Keratinocyte (primary cell): ENCODE measurements around the gene RGS8. TPM values are rescaled to one million over a fixed set of nuclear protein-coding genes. Genes with fewer than 3 reads are reported as not detected.

ENCODE experiments used
- DNase-seq: peaks from one replicate; pipeline ENCODE4 v3.0.0-alpha.2; 2011; ENCODE audit warnings: low read depth, missing footprints, low spot score
- FAIRE-seq: peaks from 2 replicates; lab custom pipeline; 2011; peaks lifted over from hg19 to GRCh38; lab: Jason Lieb, UNC
- H2AFZ ChIP-seq: 2 replicates; pipeline ENCODE4 v1.6.0; 2012; ENCODE audit warnings: low read length, control low read depth, inconsistent platforms; ENCODE audit not compliant: control insufficient read depth
- H3K27ac ChIP-seq: 2 replicates; pipeline ENCODE4 v1.5.1; 2011; ENCODE audit warnings: low read length; ENCODE audit not compliant: control insufficient read depth, insufficient read depth
- H3K27me3 ChIP-seq: 3 replicates; pipeline ENCODE4 v1.6.0; 2011; ENCODE audit warnings: low read length; ENCODE audit not compliant: control insufficient read depth, insufficient read depth; ENCODE audit errors: extremely low read depth
- H3K36me3 ChIP-seq, 2 experiments: 2 replicates in 1 of 2; 3 replicates in 1 of 2; pipeline ENCODE4 v1.5.1; 2011; ENCODE audit warnings: low read length in 2 of 2, mild to moderate bottlenecking in 1 of 2; ENCODE audit not compliant: control insufficient read depth in 2 of 2, insufficient read depth in 2 of 2; ENCODE audit errors: extremely low read depth in 1 of 2
- H3K4me1 ChIP-seq: 3 replicates; pipeline ENCODE4 v1.5.1; 2011; ENCODE audit warnings: low read length; ENCODE audit not compliant: control insufficient read depth, insufficient read depth; ENCODE audit errors: extremely low read depth
- H3K4me2 ChIP-seq: 3 replicates; pipeline ENCODE4 v1.6.0; 2011; ENCODE audit warnings: low read depth, low read length; ENCODE audit not compliant: control insufficient read depth, insufficient read depth; ENCODE audit errors: extremely low read depth
- H3K4me3 ChIP-seq, 3 experiments: fragments of 200-600 bp in 1 of 3; sonication (generic) in 1 of 3; 2 replicates in 2 of 3; 3 replicates in 1 of 3; pipeline ENCODE4 v1.5.1; 2011 to 2016; ENCODE audit warnings: low read length in 3 of 3, mild to moderate bottlenecking in 3 of 3, control low read depth in 2 of 3, inconsistent platforms in 1 of 3, low read depth in 1 of 3, mixed read lengths in 1 of 3, mixed run types in 1 of 3, moderate library complexity in 1 of 3; ENCODE audit not compliant: control insufficient read depth in 2 of 3, insufficient read depth in 2 of 3; ENCODE audit errors: extremely low read depth in 1 of 3
- H3K79me2 ChIP-seq: 2 replicates; pipeline ENCODE4 v1.6.0; 2012; ENCODE audit warnings: low read length; ENCODE audit not compliant: control insufficient read depth, insufficient read depth
- H3K9ac ChIP-seq: 3 replicates; pipeline ENCODE4 v1.6.0; 2011; ENCODE audit warnings: low read length; ENCODE audit not compliant: control insufficient read depth, insufficient read depth; ENCODE audit errors: extremely low read depth
- H3K9me1 ChIP-seq: 3 replicates; pipeline ENCODE4 v1.6.0; 2011; ENCODE audit warnings: low read length; ENCODE audit not compliant: control insufficient read depth, insufficient read depth; ENCODE audit errors: extremely low read depth
- H3K9me3 ChIP-seq: 2 replicates; pipeline ENCODE4 v1.5.1; 2012; ENCODE audit warnings: low read depth, low read length; ENCODE audit not compliant: control insufficient read depth
- H4K20me1 ChIP-seq: 3 replicates; pipeline ENCODE4 v1.6.0; 2011; ENCODE audit warnings: low read length; ENCODE audit not compliant: control insufficient read depth, insufficient read depth; ENCODE audit errors: extremely low read depth
- EZH2 ChIP-seq: IDR thresholded peaks from one replicate; pipeline ENCODE4 v1.6.1; 2012; ENCODE audit warnings: inconsistent platforms, mild to moderate bottlenecking, low read length, moderate library complexity
- dilution Hi-C: fragments of 300-500 bp; cut with MboI; formaldehyde crosslinking; loops from one replicate; pipeline ENCODE4 v1.7.0; 2020; ENCODE audit warnings: low sequenced_read_pairs; ENCODE audit not compliant: extremely low pct_ligation_motif_present
- polyA plus RNA-seq, 5 experiments: library from polyadenylated mRNA; depleted of rRNA in 3 of 5; stranded (reverse) in 3 of 5; stranded (forward) in 1 of 5; unstranded in 1 of 5; fragments of >200 nt; gene quantifications; 1 replicate in 1 of 5; 2 replicates in 3 of 5; 3 replicates in 1 of 5; pipeline versions ENCODE4 v1.2.1 to v1.2.3, GENCODE V29; 2011 to 2012; ENCODE audit warnings: missing spikeins in 2 of 5, low read depth in 1 of 5, low replicate concordance in 1 of 5
- TF ChIP-seq, protein P1 (sequence below), 3 experiments: IDR thresholded peaks in 1 of 3; conservative IDR thresholded peaks in 1 of 3; optimal IDR thresholded peaks in 1 of 3; 2 replicates in 2 of 3; 3 replicates in 1 of 3; pipeline versions ENCODE3 to v1.5.1; 2011; ENCODE audit warnings: low read length in 3 of 3, mild to moderate bottlenecking in 3 of 3, moderate library complexity in 2 of 3, control low read depth in 1 of 3, inconsistent platforms in 1 of 3; ENCODE audit not compliant: insufficient read depth in 2 of 3; ENCODE audit errors: extremely low read depth in 1 of 3

RGS8 gene
- polyA plus RNA-seq, 1 donor (not counting 4 experiments of a cell fraction or from before 2014, with no cell fraction given), result not detected

DNA sequence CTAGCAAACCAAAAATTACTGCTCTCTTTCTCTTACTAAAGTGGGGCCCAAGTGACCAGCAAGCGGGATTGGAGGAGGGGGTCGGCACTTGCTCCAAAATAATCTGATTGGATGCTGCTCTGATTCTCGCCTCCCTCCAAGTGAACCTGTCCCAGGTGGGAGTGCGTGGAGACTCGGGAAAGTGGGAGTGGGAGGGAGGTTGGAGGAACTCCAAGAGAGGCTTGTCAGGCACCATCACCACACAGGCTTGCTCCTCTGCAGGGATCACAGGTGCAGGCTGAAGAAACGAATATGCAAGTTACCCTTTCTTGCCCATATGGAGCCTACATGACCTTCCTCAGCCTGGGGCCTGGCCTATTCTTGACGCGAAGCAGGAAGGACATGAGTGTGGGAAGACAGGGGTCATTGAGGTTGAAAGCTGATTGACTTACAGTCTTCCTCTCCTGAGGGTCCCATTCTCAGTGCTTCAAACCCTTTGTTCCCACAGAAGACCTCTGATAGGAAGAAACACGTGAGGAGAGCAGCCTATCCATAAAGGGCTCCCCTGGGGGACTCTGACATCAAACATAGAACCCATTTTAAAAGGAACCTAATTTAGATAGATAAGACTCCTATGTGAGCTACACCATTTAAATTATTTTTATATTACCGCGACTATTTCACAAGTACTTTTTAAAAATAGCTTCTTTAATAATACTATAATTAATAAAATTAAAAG lies 14.2 kb downstream of the RGS8 start:
- TF ChIP-seq, protein P1, sequence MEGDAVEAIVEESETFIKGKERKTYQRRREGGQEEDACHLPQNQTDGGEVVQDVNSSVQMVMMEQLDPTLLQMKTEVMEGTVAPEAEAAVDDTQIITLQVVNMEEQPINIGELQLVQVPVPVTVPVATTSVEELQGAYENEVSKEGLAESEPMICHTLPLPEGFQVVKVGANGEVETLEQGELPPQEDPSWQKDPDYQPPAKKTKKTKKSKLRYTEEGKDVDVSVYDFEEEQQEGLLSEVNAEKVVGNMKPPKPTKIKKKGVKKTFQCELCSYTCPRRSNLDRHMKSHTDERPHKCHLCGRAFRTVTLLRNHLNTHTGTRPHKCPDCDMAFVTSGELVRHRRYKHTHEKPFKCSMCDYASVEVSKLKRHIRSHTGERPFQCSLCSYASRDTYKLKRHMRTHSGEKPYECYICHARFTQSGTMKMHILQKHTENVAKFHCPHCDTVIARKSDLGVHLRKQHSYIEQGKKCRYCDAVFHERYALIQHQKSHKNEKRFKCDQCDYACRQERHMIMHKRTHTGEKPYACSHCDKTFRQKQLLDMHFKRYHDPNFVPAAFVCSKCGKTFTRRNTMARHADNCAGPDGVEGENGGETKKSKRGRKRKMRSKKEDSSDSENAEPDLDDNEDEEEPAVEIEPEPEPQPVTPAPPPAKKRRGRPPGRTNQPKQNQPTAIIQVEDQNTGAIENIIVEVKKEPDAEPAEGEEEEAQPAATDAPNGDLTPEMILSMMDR (optimal IDR thresholded peaks at IDR 0.05 in 1 of 3, IDR thresholded peaks at IDR 0.05 in 1 of 3, conservative IDR thresholded peaks at IDR 0.05 in 1 of 3; ENCODE audit: extremely low read depth in 1 of 3, insufficient read depth in 2 of 3, low read length in 3 of 3), result no peak
- no peak for TF ChIP-seq EZH2
- Histone ChIP-seq H3K4me3 (no peak overlapping the region), H4K20me1 (no peaks in the 10 kb centered on the region), H3K9me1 (no peaks in the 10 kb centered on the region), H3K27me3 (peaks cover 25% of the 10 kb centered on the region), H3K79me2 (no peaks in the 10 kb centered on the region), H3K36me3 (no peaks in the 10 kb centered on the region), H2AFZ (no peak overlapping the region), H3K27ac (no peak overlapping the region), H3K4me2 (no peak overlapping the region), H3K9me3 (no peaks in the 10 kb centered on the region), H3K9ac (no peak overlapping the region), H3K4me1 (no peaks in the 10 kb centered on the region)
- FAIRE-seq (no peak), DNase-seq (no peak)
- dilution Hi-C loops, result no loop called here

DNA sequence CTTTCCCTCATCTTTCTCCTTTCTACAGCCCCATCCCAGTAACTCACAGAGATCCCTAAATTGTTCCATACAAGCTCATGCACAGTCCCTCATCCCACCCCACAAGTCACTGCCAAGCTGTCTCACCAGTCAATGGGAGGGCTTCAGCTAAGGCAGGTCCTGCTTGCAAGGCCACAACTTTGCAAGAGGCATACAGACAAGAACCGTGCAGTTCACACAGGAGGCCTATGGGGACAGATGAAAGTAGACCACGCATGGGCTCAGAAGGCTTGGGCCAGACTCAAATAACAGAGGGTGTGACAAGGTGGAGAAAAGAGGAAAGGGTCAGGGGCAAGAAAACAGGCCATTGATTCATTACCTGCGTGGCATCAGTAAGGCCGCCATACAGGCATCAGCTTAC lies 15.1 kb downstream of the RGS8 start:
- TF ChIP-seq EZH2, result no peak
- TF ChIP-seq, protein P1 (optimal IDR thresholded peaks at IDR 0.05 in 1 of 3, IDR thresholded peaks at IDR 0.05 in 1 of 3, conservative IDR thresholded peaks at IDR 0.05 in 1 of 3; ENCODE audit: extremely low read depth in 1 of 3, insufficient read depth in 2 of 3, low read length in 3 of 3), result no peak
- Histone ChIP-seq H3K36me3 (no peaks in the 10 kb centered on the region), H3K4me1 (no peaks in the 10 kb centered on the region), H3K79me2 (no peaks in the 10 kb centered on the region), H2AFZ (no peak overlapping the region), H4K20me1 (no peaks in the 10 kb centered on the region), H3K4me2 (no peak overlapping the region), H3K9me3 (no peaks in the 10 kb centered on the region), H3K9ac (no peak overlapping the region), H3K4me3 (no peak overlapping the region), H3K27ac (no peak overlapping the region), H3K9me1 (no peaks in the 10 kb centered on the region), H3K27me3 (peaks cover 21% of the 10 kb centered on the region)
- FAIRE-seq (no peak), DNase-seq (no peak)
- dilution Hi-C loops, result no loop called here
